GM12878 (cell line): ENCODE measurements around the gene HP1BP3. TPM values are rescaled to one million over a fixed set of nuclear protein-coding genes. Genes with fewer than 3 reads are reported as not detected.

Experiments
- ATAC-seq: fragments of 200-7000 bp; cut with Tn5 transposase; 3 replicates; pipeline ENCODE4 v1.9.1; 2020; ENCODE audit warnings: mild to moderate bottlenecking, moderate library complexity
- BruUV-seq: library from RNA; stranded (reverse); fragments of 400-500 nt; replicated peaks from 2 replicates; lab custom pipeline; 2021; lab: Mats Ljungman, UMichigan
- CTCF ChIA-PET: fragments of 300-600 bp; sonication (Branson Sonifier 250); formaldehyde crosslinking; extraction: SDS; loops from one replicate; lab custom pipeline; 2021; ENCODE audit warnings: inconsistent platforms; lab: Yijun Ruan, JAX
- POLR2A ChIA-PET: fragments of 350-600 bp; formaldehyde crosslinking; extraction: SDS; loops from one replicate; lab custom pipeline; 2021; ENCODE audit warnings: inconsistent platforms; lab: Charles Lee
- RAD21 ChIA-PET: fragments of 300-600 bp; sonication (Branson Sonifier 250); formaldehyde crosslinking; loops from one replicate; lab custom pipeline; 2023; ENCODE audit warnings: antibody characterized with exemption; ENCODE audit not compliant: unreplicated experiment; lab: Charles Lee
- SMC1A ChIA-PET: fragments of 300-600 bp; sonication (Branson Sonifier 250); formaldehyde crosslinking; loops from one replicate; lab custom pipeline; 2023; ENCODE audit not compliant: unreplicated experiment, uncharacterized antibody; lab: Charles Lee
- DNase-seq: peaks from one replicate; pipeline ENCODE4 v3.0.0-alpha.2; 2011; ENCODE audit warnings: low read depth, low spot score
- FAIRE-seq: peaks from 3 replicates; lab custom pipeline; 2011; peaks lifted over from hg19 to GRCh38; lab: Jason Lieb, UNC
- H2AFZ ChIP-seq: 2 replicates; pipeline ENCODE4 v1.6.0; 2011; ENCODE audit warnings: low read depth, low read length, control low read depth; ENCODE audit not compliant: control insufficient read depth
- H3K27ac ChIP-seq: 2 replicates; pipeline ENCODE4 v1.5.1; 2011; ENCODE audit warnings: control low read depth; ENCODE audit not compliant: control insufficient read depth, insufficient read depth
- H3K27me3 ChIP-seq, 2 experiments: replicated peaks in 1 of 2; 2 replicates each; pipeline versions ENCODE4 v1.6.0 to v1.6.1; 2011; ENCODE audit warnings: low read length in 1 of 2; ENCODE audit not compliant: control insufficient read depth in 2 of 2, insufficient read depth in 2 of 2
- H3K36me3 ChIP-seq, 2 experiments: 2 replicates each; pipeline ENCODE4 v1.5.1; 2011; ENCODE audit warnings: low read length in 1 of 2; ENCODE audit not compliant: control insufficient read depth in 2 of 2, insufficient read depth in 2 of 2
- H3K4me1 ChIP-seq: 2 replicates; pipeline ENCODE4 v1.6.1; 2011; ENCODE audit warnings: mild to moderate bottlenecking, low read length, moderate library complexity, mixed read lengths; ENCODE audit not compliant: control insufficient read depth, insufficient read depth
- H3K4me2 ChIP-seq: 2 replicates; pipeline ENCODE4 v1.6.0; 2011; ENCODE audit warnings: control low read depth; ENCODE audit not compliant: control insufficient read depth, insufficient read depth
- H3K4me3 ChIP-seq: fragments of 200-600 bp; sonication (generic); 2 replicates; pipeline ENCODE4 v1.5.1; 2016
- H3K79me2 ChIP-seq: 2 replicates; pipeline ENCODE4 v1.6.0; 2011; ENCODE audit warnings: low read length; ENCODE audit not compliant: control insufficient read depth, insufficient read depth
- H3K9ac ChIP-seq: 2 replicates; pipeline ENCODE4 v1.8.0; 2011; ENCODE audit warnings: low read length, control low read depth, mixed read lengths; ENCODE audit not compliant: control insufficient read depth, insufficient read depth
- H3K9me3 ChIP-seq: replicated peaks from 3 replicates; pipeline ENCODE4 v1.5.1; 2011; ENCODE audit warnings: mild to moderate bottlenecking, low read length; ENCODE audit not compliant: control insufficient read depth, insufficient read depth
- H4K20me1 ChIP-seq: 2 replicates; pipeline ENCODE4 v1.6.0; 2011; ENCODE audit not compliant: control insufficient read depth, insufficient read depth
- ATF7 ChIP-seq: fragments of 450-650 bp; IDR thresholded peaks from 2 replicates; pipeline ENCODE4 v1.6.1; 2016; ENCODE audit warnings: low read depth, mild to moderate bottlenecking
- CEBPZ ChIP-seq: fragments of 150-350 bp; IDR thresholded peaks from 2 replicates; pipeline ENCODE4 v1.6.1; 2016; ENCODE audit warnings: low read depth, low read length
- E2F4 ChIP-seq: IDR thresholded peaks from 2 replicates; pipeline ENCODE4 v1.6.1; 2012; ENCODE audit warnings: low read depth, low read length, improper control_type of control experiment
- ELK1 ChIP-seq: IDR thresholded peaks from 2 replicates; pipeline ENCODE4 v1.6.1; 2012; ENCODE audit warnings: low read depth, low read length, improper control_type of control experiment
- EZH2 ChIP-seq: IDR thresholded peaks from 2 replicates; pipeline ENCODE4 v1.6.1; 2012; ENCODE audit warnings: low read depth, mild to moderate bottlenecking, control low read depth, inconsistent platforms, low read length, borderline replicate concordance; ENCODE audit not compliant: control insufficient read depth
- FOXK2 ChIP-seq: fragments of 450-650 bp; IDR thresholded peaks from 2 replicates; pipeline ENCODE4 v1.6.1; 2017; ENCODE audit warnings: mild to moderate bottlenecking, moderate library complexity
- LARP7 ChIP-seq: fragments of 450-650 bp; IDR thresholded peaks from 2 replicates; pipeline ENCODE4 v1.6.1; 2017; ENCODE audit warnings: mild to moderate bottlenecking
- MTA3 ChIP-seq: IDR thresholded peaks from 2 replicates; pipeline ENCODE4 v1.6.1; 2012; ENCODE audit warnings: low read length, inconsistent platforms, borderline replicate concordance
- MYB ChIP-seq: fragments of 150-350 bp; IDR thresholded peaks from 2 replicates; pipeline ENCODE4 v1.6.1; 2014; ENCODE audit warnings: mild to moderate bottlenecking, low read depth, low read length, borderline replicate concordance
- RELB ChIP-seq: fragments of 450-650 bp; IDR thresholded peaks from 2 replicates; pipeline ENCODE4 v1.6.1; 2017; ENCODE audit warnings: low read depth, mild to moderate bottlenecking, moderate library complexity
- SREBF1 ChIP-seq: IDR thresholded peaks from 2 replicates; pipeline ENCODE4 v1.6.1; 2012; ENCODE audit warnings: mild to moderate bottlenecking, low read length
- SREBF2 ChIP-seq: IDR thresholded peaks from 2 replicates; pipeline ENCODE4 v1.6.1; 2012; ENCODE audit warnings: mild to moderate bottlenecking, low read length
- USF1 ChIP-seq: IDR thresholded peaks from 2 replicates; pipeline ENCODE4 v1.6.1; 2011; ENCODE audit warnings: borderline replicate concordance, low read depth, mild to moderate bottlenecking, moderate library complexity, mixed read lengths, low read length; ENCODE audit not compliant: insufficient read depth; ENCODE audit errors: extremely low read length
- ZNF24 ChIP-seq: fragments of 450-650 bp; IDR thresholded peaks from 2 replicates; pipeline ENCODE4 v1.6.1; 2017; ENCODE audit warnings: antibody characterized with exemption, mild to moderate bottlenecking
- ZNF622 ChIP-seq: fragments of 450-650 bp; IDR thresholded peaks from 2 replicates; pipeline ENCODE4 v1.6.1; 2017; ENCODE audit warnings: mild to moderate bottlenecking, inconsistent platforms
- ZSCAN29 ChIP-seq: fragments of 450-650 bp; IDR thresholded peaks from 2 replicates; pipeline ENCODE4 v1.6.1; 2017; ENCODE audit warnings: mild to moderate bottlenecking, moderate library complexity
- WGBS: methylation state at CpG from one replicate; pipeline ENCODE4 v1.1.6; 2016; ENCODE audit warnings: low lambda C conversion rate; ENCODE audit not compliant: insufficient replicate concordance, insufficient coverage; ENCODE audit errors: missing lambda C conversion rate; 5-methylcytosine and 5-hydroxymethylcytosine counted together
- in situ Hi-C: fragments of 300-500 bp; cut with MboI; formaldehyde crosslinking; loops from 9 replicates; pipeline ENCODE4 v1.14.3; 2018; ENCODE audit warnings: mixed read lengths
- intact Hi-C: fragments of 100-400 bp; cut with micrococcal nuclease; formaldehyde crosslinking; loops from one replicate; pipeline ENCODE4 v1.14.2; 2022; ENCODE audit not compliant: unreplicated experiment
- polyA plus RNA-seq, 11 experiments: library from polyadenylated mRNA; depleted of rRNA in 4 of 11; unstranded in 6 of 11; stranded (reverse) in 5 of 11; fragments of >200 nt; fragmentation: Nextera tagmentation in 4 of 11; fragmentation: Illumina TruSeq in 1 of 11; extraction: Ambion mirVana in 4 of 11; extraction: Trizol in 1 of 11; gene quantifications; 1 replicate in 1 of 11; 2 replicates in 10 of 11; pipeline versions ENCODE4 v1.2.1 to v1.2.3, GENCODE V29; 2011 to 2016; ENCODE audit warnings: inconsistent platforms in 2 of 11, missing spikeins in 2 of 11, low read depth in 1 of 11
- total RNA-seq, 4 experiments: library from RNA; depleted of rRNA in 3 of 4; stranded (reverse); fragments of >200 nt in 3 of 4; fragmentation: Illumina TruSeq in 1 of 4; extraction: Trizol in 1 of 4; gene quantifications; 2 replicates each; pipeline versions ENCODE4 v1.2.1 to v1.2.3, GENCODE V29; 2013 to 2021

The HP1BP3 gene
- total and polyA plus RNA-seq, 10 of the 15 experiments (the other 5 are each of a cell fraction or from before 2014, with no cell fraction given) = 32.6 to 188 (median 133) TPM

- H4K20me1 ChIP-seq = no peaks in the 10 kb centered on the region
- in situ Hi-C loops = no loop called here
- no peaks in the 10 kb centered on the region for H3K4me1 ChIP-seq
- no peaks in the 10 kb centered on the region for H3K79me2 ChIP-seq
- H3K27ac ChIP-seq = no peak overlapping the region
- WGBS = 9% methylated on average over 5 of the region's 5 CpGs
- no peaks in the 10 kb centered on the region for H3K36me3 ChIP-seq
- SMC1A ChIA-PET = interaction anchor here (0.6 to 1.5 kb wide), 3 partner anchors 10 to 75 kb away, joined by 3 to 4 read pairs (median 3); no protein-coding TSS in a partner anchor
- H3K27me3 ChIP-seq = no peaks in the 10 kb centered on the region; a peak in 1 of 4 replicates
- BruUV-seq = no TSS peak
- no peak for DNase-seq
- ATAC-seq = no peak
- no peak overlapping the region for H2AFZ ChIP-seq
- H3K4me3 ChIP-seq = no peak overlapping the region
- CTCF ChIA-PET = interaction anchor here (0.6 to 1.9 kb wide), 4 partner anchors 10 to 814 kb away, joined by 3 to 8 read pairs (median 4); no protein-coding TSS in a partner anchor
- H3K9me3 ChIP-seq = no peaks in the 10 kb centered on the region
- no peak overlapping the region for H3K4me2 ChIP-seq
- FAIRE-seq = no peak
- RAD21 ChIA-PET = interaction anchor here (0.8 kb wide), 1 partner anchor 488 kb away, joined by 3 read pairs; no protein-coding TSS in a partner anchor
- POLR2A ChIA-PET = no interaction called here
- H3K9ac ChIP-seq = no peak overlapping the region
- intact Hi-C loops = no loop called here
- TF ChIP-seq FOXK2 (no peak), SREBF2 (no peak), ZNF622 (no peak), RELB (no peak), CEBPZ (no peak), LARP7 (no peak), E2F4 (no peak), MYB (no peak), ATF7 (no peak), EZH2 (no peak), USF1 (no peak), ZNF24 (no peak), ELK1 (no peak), ZSCAN29 (no peak), SREBF1 (no peak), MTA3 (no peak)
Observed at GRCh38 chr1:20706841-20707240, 80.3 kb downstream of the HP1BP3 start.
